ENCODE measurements around the gene FGF14.

GRCh38 chr13:101773062-101773461 is 628.8 kb downstream of the FGF14 start:
- TF ChIP-seq POLR2A (IDR thresholded peaks at IDR 0.05; ENCODE audit: low read depth, low read length), result no peak
- no peak for TF ChIP-seq SMC3 (IDR thresholded peaks at IDR 0.05; ENCODE audit: low read depth, low read length)
- TF ChIP-seq, protein P1, sequence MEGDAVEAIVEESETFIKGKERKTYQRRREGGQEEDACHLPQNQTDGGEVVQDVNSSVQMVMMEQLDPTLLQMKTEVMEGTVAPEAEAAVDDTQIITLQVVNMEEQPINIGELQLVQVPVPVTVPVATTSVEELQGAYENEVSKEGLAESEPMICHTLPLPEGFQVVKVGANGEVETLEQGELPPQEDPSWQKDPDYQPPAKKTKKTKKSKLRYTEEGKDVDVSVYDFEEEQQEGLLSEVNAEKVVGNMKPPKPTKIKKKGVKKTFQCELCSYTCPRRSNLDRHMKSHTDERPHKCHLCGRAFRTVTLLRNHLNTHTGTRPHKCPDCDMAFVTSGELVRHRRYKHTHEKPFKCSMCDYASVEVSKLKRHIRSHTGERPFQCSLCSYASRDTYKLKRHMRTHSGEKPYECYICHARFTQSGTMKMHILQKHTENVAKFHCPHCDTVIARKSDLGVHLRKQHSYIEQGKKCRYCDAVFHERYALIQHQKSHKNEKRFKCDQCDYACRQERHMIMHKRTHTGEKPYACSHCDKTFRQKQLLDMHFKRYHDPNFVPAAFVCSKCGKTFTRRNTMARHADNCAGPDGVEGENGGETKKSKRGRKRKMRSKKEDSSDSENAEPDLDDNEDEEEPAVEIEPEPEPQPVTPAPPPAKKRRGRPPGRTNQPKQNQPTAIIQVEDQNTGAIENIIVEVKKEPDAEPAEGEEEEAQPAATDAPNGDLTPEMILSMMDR (conservative IDR thresholded peaks at IDR 0.05; ENCODE audit: low read depth, low read length), result no peak

Data from IMR-90 (cell line).